Stomach (tissue), 9 donors: ENCODE data around the gene NKAIN2. TPM values are rescaled to one million over a fixed set of nuclear protein-coding genes. Genes with fewer than 3 reads are reported as not detected.

Experiments
- DNase-seq, 2 donors: peaks; one replicate each; pipeline versions ENCODE4 v3.0.0 to v3.0.0-alpha.2; 2013 to 2019
- H3K27ac ChIP-seq, 5 donors: fragments of 200-600 bp in 4 of 5; sonication (generic) in 4 of 5; one replicate each; pipeline ENCODE4 v1.5.1; 2013 to 2019; ENCODE audit warnings: mild to moderate bottlenecking in 1 of 5, moderate library complexity in 1 of 5
- H3K27me3 ChIP-seq, 3 donors: fragments of 200-600 bp; sonication (generic); one replicate each; pipeline ENCODE4 v1.5.1; 2017 to 2019; ENCODE audit warnings: mixed run types in 1 of 3
- H3K36me3 ChIP-seq, 4 donors: fragments of 200-600 bp; sonication (generic); 1 replicate in 3 of 4; 2 replicates in 1 of 4; pipeline ENCODE4 v1.5.1; 2016 to 2019
- H3K4me1 ChIP-seq, 4 donors: fragments of 200-600 bp; sonication (generic); one replicate each; pipeline ENCODE4 v1.5.1; 2016 to 2019
- H3K4me3 ChIP-seq, 4 donors: fragments of 200-600 bp; sonication (generic) in 3 of 4; one replicate each; pipeline ENCODE4 v1.5.1; 2016 to 2019; ENCODE audit warnings: mild to moderate bottlenecking in 1 of 4
- H3K9me3 ChIP-seq, 4 donors: fragments of 200-600 bp; sonication (generic); one replicate each; pipeline ENCODE4 v1.5.1; 2016 to 2019
- EP300 ChIP-seq: sonication (generic); formaldehyde crosslinking; IDR thresholded peaks from one replicate; pipeline ENCODE4 v1.6.1; 2017; ENCODE audit warnings: antibody characterized with exemption
- POLR2A ChIP-seq, 4 donors: fragments of 450-650 bp; IDR thresholded peaks; one replicate each; pipeline ENCODE4 v1.6.1; 2016; ENCODE audit warnings: antibody characterized with exemption in 4 of 4, control low read depth in 2 of 4, mild to moderate bottlenecking in 1 of 4, moderate library complexity in 1 of 4
- POLR2AphosphoS5 ChIP-seq, 3 donors: sonication (generic); formaldehyde crosslinking; IDR thresholded peaks; one replicate each; pipeline ENCODE4 v1.6.1; 2016; ENCODE audit warnings: antibody characterized with exemption in 3 of 3
- WGBS, 5 donors: extraction: QIAGEN DNeasy Blood & Tissue Kit in 3 of 5; methylation state at CpG; one replicate each; pipeline versions ENCODE4 v1.1.5 to v1.1.7; 2013 to 2018; 5-methylcytosine and 5-hydroxymethylcytosine counted together
- intact Hi-C: fragments of 100-400 bp; cut with DNase I; formaldehyde crosslinking; loops from one replicate; pipeline ENCODE4 v1.15.1; 2023; ENCODE audit warnings: low total_unique reads
- polyA plus RNA-seq, 3 donors: library from polyadenylated mRNA; stranded (reverse); fragments of 200-250 nt; gene quantifications; one replicate each; pipeline ENCODE4 v1.2.3, GENCODE V29; 2013
- total RNA-seq, 5 donors: library from RNA; depleted of rRNA; stranded (reverse); fragments of >200 nt; gene quantifications; one replicate each; pipeline versions ENCODE4 v1.1.0 to v1.2.3, GENCODE V29; 2014 to 2016
- TF ChIP-seq, protein P1 (sequence below), 7 experiments: fragments of 450-650 bp in 4 of 7; fragments of 200-600 bp in 3 of 7; sonication (generic) in 3 of 7; IDR thresholded peaks; one replicate each; pipeline ENCODE4 v1.5.1; 2016 to 2019; ENCODE audit warnings: antibody characterized with exemption in 7 of 7, control low read depth in 2 of 7, mild to moderate bottlenecking in 1 of 7
- donor health status: healthy with polysubstance abuse.
- donor health status: Bipolar disorder and iron deficiency.
- donor health status: healthy.

NKAIN2 gene
- total and polyA plus RNA-seq, 8 donors = 0.13 to 9.6 (median 1.5) TPM; not detected in 5

DNA sequence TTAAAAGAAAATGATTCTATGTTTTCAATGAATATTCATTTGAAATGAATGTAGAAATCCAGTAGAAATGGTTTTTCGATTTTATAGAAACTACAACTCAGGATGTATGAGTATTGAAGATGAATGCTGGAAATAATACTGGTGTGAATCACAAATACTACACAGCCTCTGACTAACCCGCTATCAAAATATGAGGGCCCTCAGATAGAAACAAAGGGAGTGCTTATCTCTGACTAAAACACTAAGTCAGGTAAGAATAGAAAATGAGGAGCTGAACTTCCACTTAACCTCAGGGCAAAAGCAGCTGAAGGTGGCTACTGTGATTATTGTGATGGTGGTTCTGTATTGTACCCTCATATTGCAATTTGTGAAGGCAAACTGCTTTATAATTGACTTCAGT is 937.7 kb downstream of the NKAIN2 start:
- Histone ChIP-seq H3K27me3 (no peaks in the 10 kb centered on the region), H3K27ac (no peak overlapping the region), H3K4me3 (no peak overlapping the region), H3K9me3 (no peaks in the 10 kb centered on the region), H3K4me1 (no peaks in the 10 kb centered on the region), H3K36me3 (no peaks in the 10 kb centered on the region)
- intact Hi-C loops = no loop called here
- DNase-seq = no peak
- WGBS, 5 donors = 78 to 92% (median 86%) methylated on average over 2 of the region's 2 CpGs
- TF ChIP-seq POLR2A (IDR thresholded peaks at IDR 0.05) = no peak
- TF ChIP-seq, protein P1, sequence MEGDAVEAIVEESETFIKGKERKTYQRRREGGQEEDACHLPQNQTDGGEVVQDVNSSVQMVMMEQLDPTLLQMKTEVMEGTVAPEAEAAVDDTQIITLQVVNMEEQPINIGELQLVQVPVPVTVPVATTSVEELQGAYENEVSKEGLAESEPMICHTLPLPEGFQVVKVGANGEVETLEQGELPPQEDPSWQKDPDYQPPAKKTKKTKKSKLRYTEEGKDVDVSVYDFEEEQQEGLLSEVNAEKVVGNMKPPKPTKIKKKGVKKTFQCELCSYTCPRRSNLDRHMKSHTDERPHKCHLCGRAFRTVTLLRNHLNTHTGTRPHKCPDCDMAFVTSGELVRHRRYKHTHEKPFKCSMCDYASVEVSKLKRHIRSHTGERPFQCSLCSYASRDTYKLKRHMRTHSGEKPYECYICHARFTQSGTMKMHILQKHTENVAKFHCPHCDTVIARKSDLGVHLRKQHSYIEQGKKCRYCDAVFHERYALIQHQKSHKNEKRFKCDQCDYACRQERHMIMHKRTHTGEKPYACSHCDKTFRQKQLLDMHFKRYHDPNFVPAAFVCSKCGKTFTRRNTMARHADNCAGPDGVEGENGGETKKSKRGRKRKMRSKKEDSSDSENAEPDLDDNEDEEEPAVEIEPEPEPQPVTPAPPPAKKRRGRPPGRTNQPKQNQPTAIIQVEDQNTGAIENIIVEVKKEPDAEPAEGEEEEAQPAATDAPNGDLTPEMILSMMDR (IDR thresholded peaks at IDR 0.05) = no peak
- TF ChIP-seq POLR2AphosphoS5 (IDR thresholded peaks at IDR 0.05) = no peak
- TF ChIP-seq EP300 = no peak

DNA sequence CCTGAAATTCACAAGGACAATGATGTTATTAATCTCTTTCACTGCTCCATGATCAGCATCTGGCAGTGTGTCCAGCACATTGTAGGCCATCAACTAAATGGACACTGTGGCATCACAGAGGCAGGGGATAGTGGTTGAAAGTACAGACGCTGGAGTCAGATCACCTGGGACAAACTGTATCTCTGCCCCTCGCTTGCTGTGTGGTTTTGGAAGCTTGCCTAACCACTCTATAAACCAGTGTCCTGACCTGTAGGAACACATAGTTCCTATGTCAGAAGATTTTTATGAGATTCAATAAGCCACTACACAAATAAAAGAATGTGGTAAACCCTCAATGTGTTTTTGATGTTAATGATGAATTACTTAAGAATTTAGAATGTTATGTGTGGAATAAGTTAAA is 939.3 kb downstream of the NKAIN2 start:
- 55 to 80% (median 68%) methylated on average over 2 of the region's 2 CpGs for WGBS, 5 donors
- Histone ChIP-seq H3K9me3 (no peaks in the 10 kb centered on the region), H3K27ac (no peak overlapping the region), H3K4me3 (no peak overlapping the region), H3K4me1 (no peaks in the 10 kb centered on the region), H3K36me3 (no peaks in the 10 kb centered on the region), H3K27me3 (no peaks in the 10 kb centered on the region)
- intact Hi-C loops = no loop called here
- TF ChIP-seq POLR2A (IDR thresholded peaks at IDR 0.05) = no peak
- DNase-seq = no peak

DNA sequence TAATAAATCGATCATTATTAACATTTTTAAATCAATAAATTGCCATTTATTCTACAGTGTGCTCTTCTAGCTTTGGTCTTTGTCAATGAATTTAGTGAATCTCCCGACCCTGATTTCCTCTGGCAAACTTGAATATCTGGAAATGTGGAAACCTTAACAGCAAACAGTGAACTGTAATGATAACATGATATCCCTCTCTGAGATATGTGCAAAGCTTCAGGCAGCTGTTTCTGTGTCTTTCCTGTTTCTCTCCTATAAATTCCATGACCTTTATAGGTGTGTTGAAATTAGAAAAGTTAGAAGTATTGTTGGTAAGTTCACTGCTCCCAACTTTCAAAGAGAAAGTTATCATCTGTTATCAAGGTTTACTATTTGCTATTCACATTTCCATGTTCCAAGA is 939.8 kb downstream of the NKAIN2 start:
- H3K4me3 ChIP-seq = no peak overlapping the region
- no peak overlapping the region for H3K27ac ChIP-seq
- H3K36me3 ChIP-seq = no peaks in the 10 kb centered on the region
- no peaks in the 10 kb centered on the region for H3K9me3 ChIP-seq
- WGBS, 5 donors = 53 to 67% (median 64%) methylated on average over 2 of the region's 2 CpGs
- DNase-seq = no peak
- no peaks in the 10 kb centered on the region for H3K27me3 ChIP-seq
- TF ChIP-seq POLR2AphosphoS5 (IDR thresholded peaks at IDR 0.05) (no peak), EP300 (no peak), POLR2A (IDR thresholded peaks at IDR 0.05) (no peak)
- TF ChIP-seq, protein P1 (IDR thresholded peaks at IDR 0.05) = no peak
- intact Hi-C loops = no loop called here
- no peaks in the 10 kb centered on the region for H3K4me1 ChIP-seq

DNA sequence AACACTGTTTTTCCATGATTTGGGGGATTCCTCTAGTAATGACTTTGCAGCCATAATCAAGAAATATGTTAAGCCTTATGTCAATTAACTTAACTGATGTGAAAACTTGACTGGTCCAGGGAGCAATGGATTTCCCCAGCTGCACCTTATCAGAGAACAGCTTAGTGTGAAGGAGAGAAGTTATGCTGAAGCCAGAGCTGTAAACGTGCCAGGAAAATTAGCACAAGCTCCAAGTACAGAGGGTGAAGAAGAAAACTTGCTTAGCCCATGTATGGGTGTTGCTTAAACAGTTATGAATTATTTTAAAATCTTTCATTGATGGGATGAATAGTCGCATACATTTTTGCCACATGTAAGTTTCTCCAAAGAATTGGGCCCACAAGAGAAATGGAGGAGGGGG is 943.7 kb downstream of the NKAIN2 start:
- H3K27me3 ChIP-seq = no peaks in the 10 kb centered on the region
- peak in 1 of 2 donors; percentile 46 for DNase-seq
- H3K4me3 ChIP-seq = no peak overlapping the region
- no peaks in the 10 kb centered on the region for H3K36me3 ChIP-seq
- H3K4me1 ChIP-seq = no peaks in the 10 kb centered on the region
- H3K27ac ChIP-seq = no peak overlapping the region
- H3K9me3 ChIP-seq = no peaks in the 10 kb centered on the region
- TF ChIP-seq EP300 = no peak
- no peak for TF ChIP-seq POLR2A (IDR thresholded peaks at IDR 0.05)
- no peak for TF ChIP-seq POLR2AphosphoS5 (IDR thresholded peaks at IDR 0.05)
- TF ChIP-seq, protein P1 (IDR thresholded peaks at IDR 0.05) = no peak
- intact Hi-C loops = no loop called here
- 47 to 55% (median 48%) methylated on average over 2 of the region's 2 CpGs for WGBS, 5 donors

DNA sequence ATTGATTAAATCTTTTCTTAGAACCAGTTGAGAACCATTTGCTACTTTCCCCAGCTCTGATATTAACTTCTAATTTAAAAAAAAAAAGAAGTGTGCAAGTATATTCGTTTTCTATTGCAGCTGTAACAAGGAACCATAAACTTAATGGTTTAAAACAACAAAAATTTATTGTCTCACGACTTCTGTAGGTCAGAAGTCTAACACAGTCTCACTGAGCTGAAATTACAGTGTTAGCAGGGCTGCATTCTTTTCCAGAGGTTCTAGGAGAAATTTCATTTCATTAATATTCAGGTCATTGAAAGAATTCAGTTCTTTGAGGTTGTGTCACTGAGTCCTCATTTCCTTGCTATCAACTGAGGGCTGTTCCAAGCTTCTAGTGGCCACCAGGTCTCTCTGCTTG is 945.1 kb downstream of the NKAIN2 start:
- no peaks in the 10 kb centered on the region for H3K4me1 ChIP-seq
- TF ChIP-seq POLR2A (IDR thresholded peaks at IDR 0.05) = no peak
- TF ChIP-seq, protein P1 (IDR thresholded peaks at IDR 0.05) = no peak
- no peak for TF ChIP-seq EP300
- TF ChIP-seq POLR2AphosphoS5 (IDR thresholded peaks at IDR 0.05) = no peak
- no peak for DNase-seq
- WGBS, 5 donors = 54 to 65% (median 61%) methylated on average over 2 of the region's 2 CpGs
- no peaks in the 10 kb centered on the region for H3K27me3 ChIP-seq
- no peaks in the 10 kb centered on the region for H3K9me3 ChIP-seq
- H3K27ac ChIP-seq = no peak overlapping the region
- H3K4me3 ChIP-seq = no peak overlapping the region
- no peaks in the 10 kb centered on the region for H3K36me3 ChIP-seq
- intact Hi-C loops = no loop called here
